DLD1 (cell line): ENCODE results near the gene FAM43B.

Experiments used
- in situ Hi-C: cut with HindIII; loops from 2 replicates; pipeline ENCODE4 v1.10.0; 2017; ENCODE audit warnings: low sequenced_read_pairs

Gene FAM43B

GRCh38 chr1:20546637-20547036 is 5.7 kb upstream of the FAM43B start:
- in situ Hi-C loops: no loop called here

GRCh38 chr1:20551161-20551560 is 1.2 kb upstream of the FAM43B start:
- in situ Hi-C loops: no loop called here

GRCh38 chr1:20552728-20553445 is 514 bp downstream of the FAM43B start:
- in situ Hi-C loops: no loop called here

GRCh38 chr1:20555025-20555757 is 2.8 kb downstream of the FAM43B start:
- in situ Hi-C loops: no loop called here

GRCh38 chr1:20555758-20556120 is 3.4 kb downstream of the FAM43B start:
- in situ Hi-C loops: no loop called here

DNA sequence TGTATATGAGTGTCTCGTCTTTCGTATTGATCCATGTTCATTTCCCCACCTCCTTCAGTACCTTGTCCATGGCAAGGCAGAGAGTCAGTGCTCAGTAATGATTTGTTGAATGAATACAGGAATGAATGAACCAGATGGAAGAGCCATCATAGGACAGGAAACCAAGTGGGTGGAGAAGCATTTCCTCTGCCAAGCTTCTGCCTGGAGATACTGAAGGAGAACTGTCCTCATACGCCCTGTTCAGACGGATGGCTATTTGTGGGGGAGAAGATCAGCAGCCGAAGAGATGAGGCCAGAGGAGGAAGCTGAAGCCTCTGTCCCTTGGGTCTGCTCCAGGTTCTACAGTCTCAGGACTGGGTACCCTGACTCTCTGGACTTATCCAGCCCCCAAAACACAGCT is 5.8 kb downstream of the FAM43B start:
- in situ Hi-C loops: no loop called here

DNA sequence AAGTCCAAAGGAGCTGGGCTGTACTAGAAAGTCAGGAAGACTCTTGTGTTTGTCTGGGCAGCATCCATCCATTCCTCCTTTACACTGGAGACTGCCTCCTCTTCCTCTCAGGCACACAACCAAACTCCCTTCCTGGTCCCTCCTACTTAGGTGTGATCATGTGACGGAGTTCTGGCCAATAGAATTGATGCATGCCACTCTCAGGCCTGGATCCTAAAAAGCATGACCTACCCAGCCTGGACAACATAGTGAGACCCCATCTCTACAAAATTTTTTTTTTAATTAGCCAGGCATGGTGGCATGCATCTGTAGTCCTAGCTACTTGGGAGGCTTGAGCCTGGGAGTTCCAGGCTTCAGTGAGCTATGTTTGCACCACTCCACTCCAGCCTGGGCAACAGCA is 8.6 kb downstream of the FAM43B start:
- in situ Hi-C loops: no loop called here

- in situ Hi-C loops: no loop called here
These were observed 12.9 kb downstream of the FAM43B start for GRCh38 chr1:20565234-20565633.

- in situ Hi-C loops: no loop called here
These were observed 17.2 kb downstream of the FAM43B start for GRCh38 chr1:20569523-20570098.

DNA sequence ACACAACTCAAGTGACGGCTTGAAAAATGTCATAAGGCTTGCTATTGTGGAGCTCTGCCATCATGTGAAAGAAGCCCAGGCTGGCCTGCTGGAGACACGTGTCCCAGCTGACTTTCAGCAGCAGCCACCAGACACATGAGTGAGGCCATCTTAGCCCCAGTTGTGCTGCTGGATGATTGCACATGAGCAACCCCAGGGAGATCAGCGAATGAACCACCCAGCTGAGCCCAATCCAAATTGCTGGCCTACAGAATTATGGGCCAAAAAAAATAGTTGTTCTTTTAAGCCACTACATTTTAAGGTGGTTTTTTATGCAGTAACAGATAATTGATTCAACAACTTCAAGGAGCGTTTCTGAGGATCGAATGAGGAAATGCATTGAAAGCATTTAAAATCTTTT is 19.1 kb downstream of the FAM43B start:
- in situ Hi-C loops: no loop called here

GRCh38 chr1:20573987-20574386 is 21.6 kb downstream of the FAM43B start:
- in situ Hi-C loops: no loop called here

- in situ Hi-C loops: no loop called here
These were observed 22.5 kb downstream of the FAM43B start for GRCh38 chr1:20574686-20575540.

GRCh38 chr1:20575541-20576336 is 23.4 kb downstream of the FAM43B start:
- in situ Hi-C loops: no loop called here

GRCh38 chr1:20578062-20578461 is 25.7 kb downstream of the FAM43B start:
- in situ Hi-C loops: no loop called here

GRCh38 chr1:20578721-20579395 is 26.5 kb downstream of the FAM43B start:
- in situ Hi-C loops: no loop called here

DNA sequence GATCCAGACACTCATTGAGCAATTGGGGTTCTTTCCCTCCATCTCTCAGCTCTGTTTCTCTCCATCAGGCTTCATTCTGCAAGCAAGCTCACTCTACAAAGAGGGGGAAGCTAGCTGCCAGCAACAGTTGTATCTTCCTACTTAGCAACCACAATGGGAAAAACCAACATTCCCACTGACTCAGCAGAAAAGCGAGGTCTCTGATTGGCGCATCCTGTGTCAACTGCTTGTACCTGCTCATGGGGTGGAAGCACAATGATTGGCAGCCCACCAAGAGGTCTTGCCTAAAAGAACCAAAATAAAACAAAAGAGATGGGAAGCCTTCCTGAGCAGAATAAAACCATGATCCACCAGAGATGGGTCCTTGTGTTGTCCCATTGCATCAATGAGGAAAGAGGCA is 32.5 kb downstream of the FAM43B start:
- in situ Hi-C loops: no loop called here

- in situ Hi-C loops: no loop called here
These were observed 34.7 kb downstream of the FAM43B start for GRCh38 chr1:20586953-20587660.

- in situ Hi-C loops: no loop called here
These were observed 35.3 kb downstream of the FAM43B start for GRCh38 chr1:20587661-20588053.

DNA sequence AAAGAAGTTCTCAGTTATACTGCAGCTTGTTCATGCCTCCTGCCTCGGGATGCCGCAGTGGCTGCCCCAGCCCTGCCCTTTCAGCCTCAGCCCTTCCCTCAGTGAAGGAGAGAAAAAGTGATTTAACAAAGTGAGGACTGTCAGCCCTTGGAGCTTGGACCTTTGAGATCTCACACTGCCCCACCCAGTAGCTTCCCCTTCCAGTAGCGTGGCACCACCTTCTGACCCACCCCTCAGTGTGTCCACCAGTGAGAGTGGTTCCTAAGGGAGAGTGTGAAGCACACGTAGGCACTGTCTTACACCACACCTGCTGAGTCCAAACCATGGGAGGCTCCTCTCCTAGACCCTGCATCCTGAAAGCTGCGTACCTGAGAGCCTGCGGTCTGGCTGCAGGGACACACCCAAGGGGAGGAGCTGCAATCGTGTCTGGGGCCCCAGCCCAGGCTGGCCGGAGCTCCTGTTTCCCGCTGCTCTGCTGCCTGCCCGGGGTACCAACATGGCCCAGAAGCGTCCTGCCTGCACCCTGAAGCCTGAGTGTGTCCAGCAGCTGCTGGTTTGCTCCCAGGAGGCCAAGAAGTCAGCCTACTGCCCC is 36.4 kb downstream of the FAM43B start, which contains the start of gene CDA:
TSS of gene CDA (plus strand) at position 464 of the 592 bp plus-strand sequence. CDS start at position 497, 33 bp downstream.
- in situ Hi-C loops: no loop called here
